Measurements from ENCODE around the gene MED28. TPM values are rescaled to one million over a fixed set of nuclear protein-coding genes. Genes with fewer than 3 reads are reported as not detected.
"Not testable (repeated sequence)": the region's sequence is repeated elsewhere in the genome, so short reads cannot be mapped to it uniquely, and the experiment has no call there.

The MED28 gene
- 10 to 100 TPM; 11.8 to 22.8 (median 14.2) TPM for total RNA-seq

- peak; percentile 99 for DNase-seq (ENCODE audit: extremely low spot score)
- H3K4me3 ChIP-seq, result peak within 1 kb of the TSS; percentile 79 to 97 (median 88)
- no peaks in the 10 kb centered on the region for H3K27me3 ChIP-seq
- intact Hi-C loops (cut with DNase I), result loop anchor here (1.0 to 10.0 kb wide), 3 partner anchors 37 to 410 kb away; partner anchors contain the start of genes DCAF16, LAP3, LCORL and NCAPG
- H3K4me1 ChIP-seq, result peaks cover 31 to 52% (median 47%) of the 10 kb centered on the region in 4 donors
- H3K9me3 ChIP-seq, result no peaks in the 10 kb centered on the region
- under 1% methylated on average over 44 of the region's 46 CpGs for WGBS
- H3K27ac ChIP-seq (replicated peaks in 1 of 4), result peak within 1 kb of the TSS; percentile 84 to 89 (median 86)
- TF ChIP-seq CTCF (IDR thresholded peaks at IDR 0.05), result peak in 1 of 3 experiments; percentile 27
- no peak for TF ChIP-seq EP300 (IDR thresholded peaks at IDR 0.05)
- peak; percentile 97 to 98 for TF ChIP-seq POLR2AphosphoS5 (IDR thresholded peaks at IDR 0.05)
- TF ChIP-seq POLR2A (IDR thresholded peaks at IDR 0.05; ENCODE audit: low read depth), result peak; percentile 91
- peaks cover 0 to 28% (median 8%) of the 10 kb centered on the region in 4 donors for H3K36me3 ChIP-seq
Observed at GRCh38 chr4:17614416-17615299, at the start of gene MED28. MED28 (plus strand) TSS chr4:17614641; CDS start chr4:17614655, 14 bp downstream.

- Histone ChIP-seq H3K27ac (replicated peaks in 1 of 4) (no peak overlapping the region), H3K9me3 (no peaks in the 10 kb centered on the region), H3K36me3 (no peaks in the 10 kb centered on the region), H3K27me3 (no peaks in the 10 kb centered on the region), H3K4me3 (no peak overlapping the region), H3K4me1 (no peaks in the 10 kb centered on the region)
- WGBS, result 100% methylated on average over 2 of the region's 3 CpGs
- DNase-seq (ENCODE audit: extremely low spot score), result no peak
- no peak for TF ChIP-seq POLR2A (IDR thresholded peaks at IDR 0.05; ENCODE audit: low read depth)
- no peak for TF ChIP-seq EP300 (IDR thresholded peaks at IDR 0.05)
- TF ChIP-seq CTCF (IDR thresholded peaks at IDR 0.05), result no peak
- no peak for TF ChIP-seq POLR2AphosphoS5 (IDR thresholded peaks at IDR 0.05)
- intact Hi-C loops (cut with DNase I), result no loop called here
Observed at GRCh38 chr4:17565846-17566245, 48.6 kb upstream of the MED28 start.

- no peaks in the 10 kb centered on the region for H3K9me3 ChIP-seq
- no peaks in the 10 kb centered on the region for H3K27me3 ChIP-seq
- no peak for DNase-seq (ENCODE audit: extremely low spot score)
- no peaks in the 10 kb centered on the region for H3K36me3 ChIP-seq
- no peak for TF ChIP-seq CTCF (IDR thresholded peaks at IDR 0.05)
- TF ChIP-seq POLR2A (IDR thresholded peaks at IDR 0.05; ENCODE audit: low read depth), result no peak
- TF ChIP-seq EP300 (IDR thresholded peaks at IDR 0.05), result no peak
- TF ChIP-seq POLR2AphosphoS5 (IDR thresholded peaks at IDR 0.05), result no peak
- intact Hi-C loops (cut with DNase I), result no loop called here
- WGBS, result 73% methylated on average over 2 of the region's 2 CpGs
- H3K4me3 ChIP-seq, result no peak overlapping the region
- no peak overlapping the region for H3K27ac ChIP-seq (replicated peaks in 1 of 4)
- no peaks in the 10 kb centered on the region for H3K4me1 ChIP-seq
Observed at GRCh38 chr4:17567271-17567670, 47.2 kb upstream of the MED28 start.

- H3K27ac ChIP-seq (replicated peaks in 1 of 4), result no peak overlapping the region
- H3K36me3 ChIP-seq, result no peaks in the 10 kb centered on the region
- H3K9me3 ChIP-seq, result no peaks in the 10 kb centered on the region
- no peak for DNase-seq (ENCODE audit: extremely low spot score)
- H3K4me1 ChIP-seq, result peaks cover 12 to 23% (median 21%) of the 10 kb centered on the region in 4 donors
- no peak for TF ChIP-seq EP300 (IDR thresholded peaks at IDR 0.05)
- TF ChIP-seq POLR2AphosphoS5 (IDR thresholded peaks at IDR 0.05), result no peak
- no peak for TF ChIP-seq POLR2A (IDR thresholded peaks at IDR 0.05; ENCODE audit: low read depth)
- no peak for TF ChIP-seq CTCF (IDR thresholded peaks at IDR 0.05)
- intact Hi-C loops (cut with DNase I), result no loop called here
- WGBS, result 94% methylated on average over 4 of the region's 4 CpGs
- no peaks in the 10 kb centered on the region for H3K27me3 ChIP-seq
- no peak overlapping the region for H3K4me3 ChIP-seq
Observed at GRCh38 chr4:17574206-17574605, 40.2 kb upstream of the MED28 start.

GRCh38 chr4:17575177-17575576 is 39.3 kb upstream of the MED28 start:
- intact Hi-C loops (cut with DNase I), result loop anchor here (5.0 kb wide), 2 partner anchors 237 to 447 kb away; partner anchors contain the start of genes DCAF16, LCORL and NCAPG
- not testable (repeated sequence) for H3K36me3 ChIP-seq; H3K27ac ChIP-seq (replicated peaks in 1 of 4); H3K27me3 ChIP-seq; H3K9me3 ChIP-seq; H3K4me3 ChIP-seq; DNase-seq (ENCODE audit: extremely low spot score)
- 90% methylated on average over 12 of the region's 12 CpGs for WGBS
- peaks cover 12 to 31% (median 27%) of the 10 kb centered on the region in 4 donors for H3K4me1 ChIP-seq

Measured in esophagus muscularis mucosa (tissue), 4 donors.